Measurements from ENCODE around the gene MED9.
"Not testable (repeated sequence)": the region's sequence is repeated elsewhere in the genome, so short reads cannot be mapped to it uniquely, and the experiment has no call there.

Gene MED9

DNA sequence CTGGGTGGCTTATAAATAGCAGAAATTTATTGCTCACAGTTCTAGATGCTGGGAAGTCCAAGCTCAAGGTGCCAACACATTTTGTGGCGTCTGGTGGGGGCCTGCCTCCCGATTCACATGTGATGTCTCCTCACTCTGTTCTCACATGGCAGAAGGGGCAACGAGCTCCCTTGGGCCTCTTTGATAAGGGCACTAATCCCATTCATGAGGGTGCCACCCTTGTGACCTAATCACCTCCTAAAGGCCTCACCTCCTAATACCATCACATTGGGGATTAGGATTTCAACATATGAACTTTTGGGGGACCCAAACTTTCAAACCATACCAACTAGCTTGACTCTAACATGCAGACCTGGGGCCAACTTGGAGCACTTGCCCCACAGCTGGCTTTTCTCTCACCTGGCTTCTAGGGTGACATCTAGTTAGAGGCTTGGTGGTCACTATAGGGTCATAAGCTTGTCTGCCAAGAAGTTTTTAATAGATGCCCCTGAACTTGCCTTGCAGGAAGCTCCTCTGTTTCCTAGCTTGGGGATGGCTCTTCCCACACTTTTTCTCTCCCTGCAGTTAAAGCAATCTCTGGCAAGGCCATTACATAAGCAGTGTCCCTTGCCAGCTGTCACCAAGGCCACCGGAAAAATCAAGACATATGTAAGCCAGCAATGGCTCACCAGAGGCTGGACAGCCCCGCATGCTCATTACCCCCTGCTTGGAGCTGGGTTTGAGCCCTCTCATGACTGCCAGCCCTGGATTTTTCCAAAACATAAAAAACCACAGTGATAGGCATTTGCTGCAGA, 8.4 kb upstream of the MED9 start:
- H3K9me3 Mint-ChIP-seq = no peaks in the 10 kb centered on the region
- H3K27ac Mint-ChIP-seq = no peak overlapping the region
- DNase-seq (ENCODE audit: low spot score in 2 of 2) = no peak
- no peaks in the 10 kb centered on the region for H3K36me3 Mint-ChIP-seq
- no peak overlapping the region for H3K4me3 Mint-ChIP-seq
- no peak for ATAC-seq
- peaks cover 6% of the 10 kb centered on the region for H3K4me1 Mint-ChIP-seq

DNA sequence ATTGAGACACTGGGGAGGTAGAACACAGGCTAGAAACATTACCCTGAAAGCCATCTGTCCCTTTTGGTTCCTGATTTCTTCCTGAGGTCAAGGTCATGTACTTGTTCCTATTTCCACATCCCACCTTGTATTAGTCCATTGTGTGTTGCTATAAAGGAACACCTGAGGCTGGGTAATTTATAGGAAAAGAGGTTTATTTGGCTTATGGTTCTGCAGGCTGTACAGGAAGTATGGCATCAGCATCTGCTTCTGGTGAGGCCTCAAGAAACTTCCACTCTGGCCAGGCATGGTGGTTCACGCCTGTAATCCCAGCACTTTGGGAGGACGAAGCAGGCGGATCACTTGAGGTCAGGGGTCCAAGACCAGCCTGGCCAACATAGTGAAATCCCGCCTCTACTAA, 7.4 kb upstream of the MED9 start:
- ATAC-seq = no peak
- no peak for DNase-seq (ENCODE audit: low spot score in 2 of 2)
- H3K27ac Mint-ChIP-seq = no peak overlapping the region
- no peaks in the 10 kb centered on the region for H3K9me3 Mint-ChIP-seq
- H3K4me3 Mint-ChIP-seq = no peak overlapping the region
- H3K36me3 Mint-ChIP-seq = no peaks in the 10 kb centered on the region
- H3K4me1 Mint-ChIP-seq = peaks cover 6% of the 10 kb centered on the region

DNA sequence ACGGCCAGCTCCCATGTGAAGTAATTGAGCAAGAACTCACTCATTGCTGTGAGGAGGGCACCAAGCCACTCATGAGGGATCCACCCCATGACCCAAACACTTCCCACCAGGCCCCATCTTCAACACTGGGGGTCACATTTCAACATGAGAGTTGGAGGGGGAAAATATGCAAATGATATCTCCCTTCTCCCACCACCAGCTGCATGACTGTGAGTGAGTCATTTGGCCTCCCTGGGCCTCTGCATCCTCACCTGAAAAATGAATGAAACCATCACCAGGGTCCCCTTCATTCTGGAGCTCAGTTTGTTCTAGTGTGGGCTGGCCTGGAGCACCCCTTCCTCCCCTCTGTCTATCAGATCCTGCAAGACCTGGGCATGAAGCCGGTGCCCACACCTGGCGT, 6.8 kb upstream of the MED9 start:
- H3K4me1 Mint-ChIP-seq = peaks cover 6% of the 10 kb centered on the region

DNA sequence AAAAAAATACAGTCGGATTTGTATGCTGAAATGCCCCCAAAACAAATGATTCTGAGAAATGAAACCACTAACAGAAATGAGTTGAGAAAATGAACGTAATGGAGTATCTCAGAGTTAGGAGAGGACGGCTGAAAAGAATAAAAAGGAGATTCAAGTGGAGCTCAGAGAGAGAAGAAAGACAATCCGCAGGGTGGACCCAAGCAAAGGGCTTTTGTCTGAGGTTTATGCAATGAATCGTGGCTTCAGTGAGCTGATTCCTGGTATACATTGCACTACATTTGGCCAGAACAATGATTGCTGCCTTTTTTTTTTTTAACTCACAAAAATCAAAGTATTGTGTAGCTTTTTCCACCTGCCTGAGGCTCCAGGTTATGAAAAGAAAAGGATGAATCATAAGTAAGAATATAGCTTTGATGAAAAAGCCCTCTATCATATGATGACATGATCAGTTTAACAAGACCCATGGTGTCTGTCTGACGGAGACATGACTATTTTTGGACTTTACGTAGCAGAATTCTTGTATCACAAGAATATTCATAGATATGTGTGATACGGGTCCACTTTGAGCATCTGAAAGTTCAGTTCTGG, 4.4 kb upstream of the MED9 start:
- peaks cover 10% of the 10 kb centered on the region for H3K36me3 Mint-ChIP-seq
- DNase-seq (ENCODE audit: low spot score in 2 of 2) (no peak), ATAC-seq (no peak)
- no peak overlapping the region for H3K27ac Mint-ChIP-seq
- peaks cover 20% of the 10 kb centered on the region for H3K4me1 Mint-ChIP-seq
- no peak overlapping the region for H3K4me3 Mint-ChIP-seq
- H3K9me3 Mint-ChIP-seq = no peaks in the 10 kb centered on the region

More for the DNA sequence above, 6.8 kb upstream of the MED9 start:
- Mint-ChIP-seq H3K9me3 (no peaks in the 10 kb centered on the region), H3K27ac (no peak overlapping the region), H3K36me3 (no peaks in the 10 kb centered on the region), H3K4me3 (no peak overlapping the region)
- ATAC-seq = no peak
- DNase-seq (ENCODE audit: low spot score in 2 of 2) = no peak

DNA sequence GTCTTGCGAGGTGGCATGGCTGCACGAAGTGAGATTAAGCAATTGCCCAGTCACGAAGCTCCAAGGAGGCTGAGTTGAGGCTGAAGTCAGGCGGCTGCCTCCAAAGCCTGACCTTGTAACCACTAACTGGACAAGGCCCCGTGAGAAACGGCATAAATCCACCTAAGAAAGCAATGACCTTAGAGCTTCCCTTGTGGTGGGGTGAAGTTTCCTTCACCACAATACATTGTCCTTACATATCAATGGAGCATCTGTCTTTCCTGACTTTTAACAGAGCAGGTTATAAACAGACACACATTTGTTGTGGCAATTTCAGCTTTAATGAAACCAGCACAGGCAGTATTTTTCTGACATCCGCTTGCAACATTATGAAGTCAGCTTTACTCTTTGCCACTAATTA, 2.5 kb upstream of the MED9 start:
- Mint-ChIP-seq H3K36me3 (peaks cover 13% of the 10 kb centered on the region), H3K27ac (no peak overlapping the region), H3K4me3 (no peak overlapping the region), H3K9me3 (no peaks in the 10 kb centered on the region), H3K4me1 (peaks cover 35% of the 10 kb centered on the region)
- ATAC-seq = no peak
- no peak for DNase-seq (ENCODE audit: low spot score in 2 of 2)

DNA sequence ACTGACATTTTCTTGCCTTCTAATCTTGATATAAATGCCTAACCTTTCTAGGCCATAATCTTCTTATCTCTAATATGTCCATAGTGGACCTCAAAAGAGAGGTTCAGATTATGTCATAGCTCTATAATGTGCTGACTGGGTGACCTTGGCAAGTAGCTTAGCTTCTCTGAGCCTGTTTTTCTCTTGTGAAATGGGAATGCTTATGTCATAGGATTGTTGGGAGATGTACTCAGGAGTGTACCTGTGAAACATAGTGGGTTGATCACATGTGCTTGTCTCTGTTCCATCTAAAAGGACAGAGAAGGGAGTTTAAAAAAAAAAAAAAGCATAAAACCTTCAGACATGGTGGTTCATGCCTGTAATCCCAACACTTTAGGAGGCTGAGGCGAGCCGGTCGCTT, 2.4 kb downstream of the MED9 start:
- ATAC-seq = no peak
- DNase-seq (ENCODE audit: low spot score in 2 of 2) = no peak
- Mint-ChIP-seq H3K36me3 (peaks cover 27% of the 10 kb centered on the region), H3K4me1 (peaks cover 70% of the 10 kb centered on the region), H3K4me3 (no peak overlapping the region), H3K27ac (peak overlapping the region; percentile 84), H3K9me3 (no peaks in the 10 kb centered on the region)

DNA sequence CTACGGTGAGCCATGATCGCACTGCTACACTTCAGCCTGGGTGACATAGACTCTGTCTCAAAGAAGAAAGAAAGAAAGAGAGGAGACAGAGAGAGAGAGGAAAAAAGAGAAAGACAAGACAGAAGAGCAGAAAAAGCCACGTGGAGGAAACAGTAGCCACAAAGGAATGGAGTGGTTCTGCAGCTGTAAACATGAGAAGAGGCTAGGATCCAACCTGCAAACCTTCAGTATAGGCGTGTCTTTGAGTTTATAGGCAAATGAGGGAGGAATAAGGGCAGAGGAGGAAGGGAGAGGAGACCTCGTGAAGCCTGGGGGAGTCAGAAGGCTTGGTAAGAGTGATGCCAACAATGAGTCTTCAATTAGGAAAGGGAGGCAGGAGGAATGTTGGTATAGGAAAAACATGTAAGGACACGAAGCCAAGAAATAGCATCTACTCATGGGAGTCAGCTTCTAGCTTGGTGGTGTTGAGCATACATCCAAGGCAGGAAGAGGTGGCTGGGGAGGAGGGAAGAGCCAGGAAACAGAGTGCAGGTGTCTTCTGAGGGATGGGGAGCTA, 3.9 kb downstream of the MED9 start:
- Mint-ChIP-seq H3K4me1 (peaks cover 83% of the 10 kb centered on the region), H3K9me3 (no peaks in the 10 kb centered on the region), H3K36me3 (peaks cover 41% of the 10 kb centered on the region), H3K4me3 (peak overlapping the region; percentile 43), H3K27ac (peak overlapping the region; percentile 84)
- ATAC-seq = no peak
- no peak for DNase-seq (ENCODE audit: low spot score in 2 of 2)

DNA sequence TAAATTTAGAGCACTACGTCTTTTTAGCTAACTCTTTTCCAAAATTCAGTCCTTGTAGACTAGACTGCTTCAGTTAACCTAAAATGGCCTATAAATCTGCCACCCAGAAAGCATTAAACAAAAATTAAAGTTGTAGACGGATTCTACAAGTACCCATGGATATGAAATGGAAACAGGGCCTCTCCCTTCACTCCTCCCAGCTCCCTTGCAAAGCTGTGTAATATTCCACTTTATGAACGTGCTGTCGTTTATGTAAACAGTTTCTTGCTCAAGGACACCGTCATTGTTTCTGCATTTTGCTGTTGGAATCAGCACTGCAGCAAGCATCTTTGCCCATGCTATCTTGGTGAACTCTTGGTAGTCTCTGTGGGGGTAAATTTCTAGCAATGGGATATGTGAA, 5.1 kb downstream of the MED9 start:
- peaks cover 40% of the 10 kb centered on the region for H3K36me3 Mint-ChIP-seq
- H3K27ac Mint-ChIP-seq = no peak overlapping the region
- ATAC-seq (no peak), DNase-seq (ENCODE audit: low spot score in 2 of 2) (no peak)
- no peaks in the 10 kb centered on the region for H3K9me3 Mint-ChIP-seq
- no peak overlapping the region for H3K4me3 Mint-ChIP-seq
- peaks cover 75% of the 10 kb centered on the region for H3K4me1 Mint-ChIP-seq

DNA sequence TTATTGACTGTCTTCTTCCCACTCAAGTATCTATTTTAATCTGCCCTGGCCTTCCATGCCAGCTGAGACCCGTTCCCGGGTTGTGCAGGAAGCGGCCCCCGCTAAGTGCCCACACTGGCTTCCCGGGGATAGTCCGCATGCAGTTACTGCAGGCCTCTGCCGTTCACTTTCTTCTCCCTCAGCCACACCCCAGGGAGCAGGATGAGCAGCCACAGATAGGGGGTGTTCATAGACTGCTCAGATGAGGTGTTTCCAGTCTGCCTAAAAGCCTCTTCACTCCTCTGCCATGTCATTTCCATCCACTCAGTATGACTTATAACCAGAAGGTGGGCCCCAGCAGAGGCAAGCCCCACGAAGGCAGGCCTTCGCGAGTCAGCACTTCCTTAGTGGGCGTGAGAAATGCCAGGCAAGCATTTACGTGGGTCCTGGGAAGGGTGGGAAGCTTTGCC, 7.7 kb downstream of the MED9 start:
- Mint-ChIP-seq H3K4me3 (peak overlapping the region; percentile 45), H3K4me1 (peaks cover 69% of the 10 kb centered on the region), H3K36me3 (peaks cover 46% of the 10 kb centered on the region), H3K27ac (peak overlapping the region; percentile 88), H3K9me3 (no peaks in the 10 kb centered on the region)
- DNase-seq (ENCODE audit: low spot score in 2 of 2) (peak in 1 of 2 donors; percentile 80), ATAC-seq (peak; percentile 100)

DNA sequence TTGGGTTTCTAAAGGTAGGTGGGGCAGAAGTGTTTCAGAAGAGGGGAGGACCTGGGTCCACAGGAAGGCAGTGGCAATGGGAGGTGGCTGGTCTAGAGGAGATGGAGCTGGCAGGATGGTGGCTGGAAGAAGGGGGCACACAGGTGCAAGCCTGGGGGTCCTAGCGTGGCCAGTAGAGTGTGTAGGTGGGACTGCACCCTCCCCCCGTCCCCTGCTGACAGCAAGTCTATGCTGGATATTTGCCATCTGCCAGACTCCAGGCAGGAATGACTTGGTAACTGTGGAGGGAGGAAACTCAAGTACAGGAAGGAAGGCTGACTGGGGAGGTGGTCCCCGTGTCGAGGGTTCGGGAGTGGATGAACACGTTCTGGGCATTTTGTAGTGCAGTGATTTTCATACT, 8.6 kb downstream of the MED9 start:
- Mint-ChIP-seq H3K9me3 (no peaks in the 10 kb centered on the region), H3K4me1 (peaks cover 59% of the 10 kb centered on the region), H3K36me3 (peaks cover 56% of the 10 kb centered on the region), H3K27ac (peak overlapping the region; percentile 88), H3K4me3 (no peak overlapping the region)
- no peak for ATAC-seq
- DNase-seq (ENCODE audit: low spot score in 2 of 2) = no peak

DNA sequence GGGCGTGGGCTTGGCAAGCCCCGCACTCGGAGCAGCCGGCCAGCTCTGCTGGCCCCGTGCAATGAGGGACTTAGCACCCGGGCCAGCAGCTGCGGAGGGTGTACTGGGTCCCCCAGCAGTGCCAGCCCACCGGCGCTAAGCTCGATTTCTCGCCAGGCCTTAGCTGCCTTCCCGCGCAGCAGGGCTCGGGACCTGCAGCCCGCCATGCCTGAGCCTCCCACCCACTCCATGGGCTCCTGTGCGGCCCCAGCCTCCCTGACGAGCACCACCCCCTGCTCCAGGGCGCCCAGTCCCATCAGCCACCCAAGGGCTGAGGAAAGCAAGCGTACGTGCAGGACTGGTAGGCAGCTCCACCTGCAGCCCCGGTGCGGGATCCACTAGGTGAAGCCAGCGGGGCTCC, 9.6 kb downstream of the MED9 start:
- Mint-ChIP-seq H3K36me3 (peaks cover 58% of the 10 kb centered on the region), H3K4me1 (peaks cover 49% of the 10 kb centered on the region)
- not testable (repeated sequence) for H3K27ac Mint-ChIP-seq; DNase-seq (ENCODE audit: low spot score in 2 of 2); ATAC-seq; H3K4me3 Mint-ChIP-seq; H3K9me3 Mint-ChIP-seq

DNA sequence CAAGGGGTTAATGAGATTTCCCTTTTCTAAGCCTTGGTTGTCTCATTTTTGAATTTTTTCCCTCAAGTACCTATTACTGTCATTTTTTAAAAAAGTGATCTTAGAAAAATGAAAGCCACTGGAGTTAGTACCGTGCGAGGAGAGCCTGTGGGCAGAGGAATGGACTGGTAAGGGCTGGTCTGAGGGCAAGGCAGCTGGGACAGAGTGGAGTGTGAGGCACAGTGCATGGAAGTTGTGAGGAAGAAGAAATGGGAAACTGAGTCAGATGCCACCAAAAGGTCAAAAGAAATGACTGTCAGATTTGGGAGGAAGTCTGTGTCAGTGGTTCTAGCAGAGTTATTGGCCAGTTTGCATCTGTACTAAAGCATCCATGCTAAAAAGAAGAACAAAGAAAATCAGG, 11.2 kb downstream of the MED9 start:
- H3K9me3 Mint-ChIP-seq = no peaks in the 10 kb centered on the region
- H3K4me3 Mint-ChIP-seq = no peak overlapping the region
- no peak for ATAC-seq
- H3K4me1 Mint-ChIP-seq = peaks cover 36% of the 10 kb centered on the region
- DNase-seq (ENCODE audit: low spot score in 2 of 2) = no peak
- peak overlapping the region; percentile 55 for H3K27ac Mint-ChIP-seq
- H3K36me3 Mint-ChIP-seq = peaks cover 67% of the 10 kb centered on the region

DNA sequence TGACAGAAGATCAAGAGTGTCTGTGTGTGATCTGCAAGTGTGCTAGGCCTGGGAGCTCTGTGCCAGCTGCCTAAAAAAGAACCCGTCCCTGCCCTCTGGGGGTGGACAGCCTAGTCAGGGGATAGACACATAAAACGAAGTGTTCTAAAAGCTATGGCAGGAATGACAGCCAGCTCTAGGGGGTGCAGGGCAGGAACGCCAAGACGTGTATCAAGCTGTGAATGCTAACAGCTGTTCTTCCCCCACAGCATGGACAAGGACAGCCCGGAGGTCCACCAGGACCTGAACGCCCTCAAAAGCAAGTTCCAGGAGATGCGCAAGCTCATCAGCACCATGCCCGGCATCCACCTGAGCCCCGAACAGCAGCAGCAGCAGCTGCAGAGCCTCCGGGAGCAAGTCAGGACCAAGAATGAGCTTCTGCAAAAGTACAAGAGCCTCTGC, 14.3 kb downstream of the MED9 start:
- H3K9me3 Mint-ChIP-seq = no peaks in the 10 kb centered on the region
- ATAC-seq = no peak

DNA sequence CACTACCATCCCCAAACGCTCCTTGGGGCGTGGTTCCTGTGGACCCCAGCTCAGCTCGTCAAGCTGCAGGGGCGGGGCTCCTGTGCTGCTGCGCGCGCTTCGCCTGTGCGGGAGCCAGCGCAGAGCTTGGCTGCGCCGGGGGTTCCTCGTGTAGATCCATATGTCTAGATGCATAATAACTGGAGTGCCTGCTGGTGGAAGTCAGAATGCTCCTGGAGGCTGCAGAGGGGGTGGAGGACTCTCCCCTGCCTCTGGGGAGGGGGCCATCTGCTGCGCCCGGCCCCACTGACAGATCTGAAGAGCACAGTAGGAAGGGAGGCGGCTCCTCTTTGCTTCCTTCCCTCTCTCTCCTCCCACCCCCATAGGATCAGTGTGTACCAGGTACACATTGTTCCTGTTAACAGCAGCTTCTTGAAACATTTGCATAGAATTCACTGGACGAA, 14.8 kb downstream of the MED9 start:
- H3K36me3 Mint-ChIP-seq = peaks cover 49% of the 10 kb centered on the region
- no peak overlapping the region for H3K4me3 Mint-ChIP-seq
- no peak for DNase-seq (ENCODE audit: low spot score in 2 of 2)
- ATAC-seq = no peak
- H3K27ac Mint-ChIP-seq = no peak overlapping the region
- H3K4me1 Mint-ChIP-seq = peaks cover 23% of the 10 kb centered on the region
- H3K9me3 Mint-ChIP-seq = no peaks in the 10 kb centered on the region

More for the DNA sequence above, 14.3 kb downstream of the MED9 start:
- Mint-ChIP-seq H3K27ac (no peak overlapping the region), H3K4me1 (peaks cover 23% of the 10 kb centered on the region), H3K36me3 (peaks cover 49% of the 10 kb centered on the region), H3K4me3 (no peak overlapping the region)
- DNase-seq (ENCODE audit: low spot score in 2 of 2) = no peak

DNA sequence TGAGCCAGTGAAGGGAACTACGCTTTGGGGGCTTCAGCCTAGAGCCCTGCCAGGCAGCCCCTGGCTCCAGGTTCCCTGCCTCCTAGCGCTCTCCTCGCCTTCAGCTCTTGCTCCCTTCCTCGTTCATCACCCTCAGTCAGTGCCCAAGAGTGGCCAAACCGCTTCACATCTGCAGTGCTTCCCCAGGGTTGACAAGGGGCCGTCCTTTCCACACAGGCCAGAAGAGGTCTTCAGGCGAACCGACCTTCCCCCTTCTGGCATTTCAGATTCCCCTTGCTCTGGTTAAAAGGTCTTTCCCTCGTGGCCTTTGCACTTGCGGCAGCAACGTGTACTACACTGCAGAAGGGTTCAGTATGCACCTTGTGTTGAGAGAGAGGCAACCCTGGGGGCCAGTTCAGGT, 15.3 kb downstream of the MED9 start:
- peaks cover 49% of the 10 kb centered on the region for H3K36me3 Mint-ChIP-seq
- ATAC-seq (no peak), DNase-seq (ENCODE audit: low spot score in 2 of 2) (no peak)
- H3K27ac Mint-ChIP-seq = no peak overlapping the region
- peaks cover 23% of the 10 kb centered on the region for H3K4me1 Mint-ChIP-seq
- no peak overlapping the region for H3K4me3 Mint-ChIP-seq
- H3K9me3 Mint-ChIP-seq = no peaks in the 10 kb centered on the region

DNA sequence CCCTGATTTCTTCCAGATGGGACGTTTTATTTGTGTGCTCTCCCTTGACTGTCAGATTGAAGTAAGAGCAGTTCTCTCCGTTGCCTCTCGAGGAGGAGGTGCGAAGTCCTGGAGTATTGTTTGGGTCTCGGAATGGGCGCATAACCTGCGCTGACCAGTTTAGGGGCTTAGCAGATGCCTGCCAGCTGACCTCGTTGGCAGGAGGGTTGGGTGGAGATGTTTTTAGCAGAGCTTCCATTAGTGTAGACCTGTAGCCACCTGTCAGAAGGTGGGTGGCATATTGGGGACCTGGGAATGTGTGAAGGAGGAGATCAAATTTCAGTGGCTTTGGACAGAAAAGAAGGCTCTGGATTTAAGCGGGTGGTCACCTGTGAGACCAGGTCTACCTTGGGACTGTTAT, 15.8 kb downstream of the MED9 start:
- Mint-ChIP-seq H3K4me3 (no peak overlapping the region), H3K9me3 (no peaks in the 10 kb centered on the region), H3K4me1 (peaks cover 22% of the 10 kb centered on the region), H3K36me3 (peaks cover 45% of the 10 kb centered on the region), H3K27ac (no peak overlapping the region)
- ATAC-seq (no peak), DNase-seq (ENCODE audit: low spot score in 2 of 2) (no peak)

Data from stimulated activated effector memory CD8-positive, alpha-beta T cell treated with anti-CD3 and anti-CD28 coated beads, Interleukin-12 subunit alpha, Interleukin-12 subunit beta, amount 100 ng/mL, for 72 hours (primary cell).